ENCODE results near the gene SPTBN1.

The SPTBN1 gene

DNA sequence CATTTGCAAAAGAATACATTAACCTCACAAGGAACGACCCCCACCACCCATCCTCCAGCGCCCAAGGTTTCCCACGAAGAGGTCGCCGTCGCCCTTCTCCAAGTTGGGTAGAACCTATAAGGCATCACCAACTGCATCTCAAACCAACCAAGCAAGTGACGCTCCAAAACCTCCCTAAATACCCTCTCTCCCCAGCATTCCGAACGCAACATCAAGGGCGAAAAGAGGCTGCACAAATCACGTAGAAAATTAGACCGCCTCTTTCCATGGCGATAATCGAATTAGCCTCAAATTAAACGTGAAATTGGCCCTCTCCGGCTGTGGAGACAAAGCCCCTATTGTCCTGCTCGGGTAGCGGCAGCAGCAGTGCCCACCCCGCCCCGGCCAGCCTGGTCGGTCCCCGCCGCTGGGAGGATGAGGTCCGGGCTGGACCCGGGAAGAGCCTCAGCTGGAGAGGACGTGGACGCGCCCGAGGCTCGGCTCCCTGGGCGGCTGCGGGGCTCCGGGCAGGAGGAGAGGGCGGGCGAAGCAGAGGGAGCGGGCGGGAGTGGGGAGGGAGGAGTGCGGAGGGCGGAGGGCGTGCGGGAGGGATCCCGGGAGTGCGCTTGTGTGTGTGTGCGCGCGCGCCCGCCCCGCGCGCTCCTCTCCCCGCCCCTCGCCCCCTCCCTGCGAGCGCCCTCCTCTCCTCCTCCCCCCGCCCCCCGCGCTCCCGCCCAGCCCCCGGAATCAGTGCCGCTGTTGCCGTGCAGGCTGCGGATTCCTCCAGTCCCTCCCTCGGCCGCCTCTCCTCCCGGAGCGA is at the start of gene SPTBN1:
Gene SPTBN1, plus strand, starts transcription at position 765 of the 799 bp plus-strand sequence. CDS start 70,092 bp downstream, outside the sequence.
- DNase-seq (ENCODE audit: low read depth) = peak; percentile 95
- H3K36me3 ChIP-seq (ENCODE audit: control insufficient read depth, insufficient read depth, low read length, severe bottlenecking) = no peaks in the 10 kb centered on the region
- H3K27me3 ChIP-seq (replicated peaks; ENCODE audit: control insufficient read depth, insufficient read depth, low read length) = no peaks in the 10 kb centered on the region
- H3K4me1 ChIP-seq (ENCODE audit: control insufficient read depth, insufficient read depth, low read length) = peaks cover 38% of the 10 kb centered on the region
- peak within 1 kb of the TSS; percentile 94 for H3K9ac ChIP-seq (ENCODE audit: low read length)
- H3K9me3 ChIP-seq (ENCODE audit: control insufficient read depth, low read length) = no peaks in the 10 kb centered on the region
- H3K4me3 ChIP-seq (ENCODE audit: low read length) = peak within 1 kb of the TSS; percentile 96

DNA sequence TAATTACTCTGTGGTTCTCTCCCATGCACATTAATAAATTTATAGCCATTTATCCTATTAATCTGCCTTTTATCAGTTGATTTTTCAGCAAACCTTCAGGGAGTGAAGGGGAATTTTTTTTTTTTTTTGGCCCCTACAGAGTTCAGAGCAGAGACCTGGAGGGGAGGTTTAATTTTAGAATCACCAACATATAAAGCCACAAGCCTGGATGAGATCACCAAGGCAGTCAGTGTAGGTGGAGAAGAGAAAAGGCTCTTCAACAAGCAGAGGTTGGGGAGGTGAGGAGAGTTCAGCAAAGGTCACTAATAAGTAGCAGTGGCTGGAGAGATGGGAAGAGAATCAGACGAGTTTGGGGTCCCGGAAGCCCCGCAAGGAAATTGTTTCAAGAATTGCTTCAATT is 48.4 kb upstream of the SPTBN1 start:
- no peaks in the 10 kb centered on the region for H3K36me3 ChIP-seq (ENCODE audit: control insufficient read depth, insufficient read depth, low read length, severe bottlenecking)
- DNase-seq (ENCODE audit: low read depth) = no peak

DNA sequence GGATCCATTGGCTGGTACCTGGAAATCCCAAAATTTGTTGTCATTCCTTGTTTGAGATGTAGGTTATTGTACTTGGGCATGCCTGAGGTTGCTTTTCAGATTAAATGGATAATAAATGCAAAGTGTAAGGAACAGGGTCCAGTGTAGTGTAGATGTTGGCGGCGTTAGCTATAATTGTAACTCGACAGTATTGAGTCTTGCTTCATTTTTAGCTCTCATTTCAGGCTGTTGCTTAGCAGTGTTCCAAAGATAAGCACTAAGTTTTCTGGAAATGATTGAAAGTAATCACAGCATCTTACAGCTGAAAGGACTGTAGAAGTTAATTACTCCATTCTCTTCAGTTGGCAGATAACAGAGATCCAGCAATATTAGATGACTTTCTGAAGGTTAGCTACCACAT is 47.8 kb upstream of the SPTBN1 start:
- DNase-seq (ENCODE audit: low read depth) = no peak
- Histone ChIP-seq H3K4me1 (ENCODE audit: control insufficient read depth, insufficient read depth, low read length) (no peaks in the 10 kb centered on the region), H3K27me3 (replicated peaks; ENCODE audit: control insufficient read depth, insufficient read depth, low read length) (no peaks in the 10 kb centered on the region), H3K9ac (ENCODE audit: low read length) (no peak overlapping the region), H3K9me3 (ENCODE audit: control insufficient read depth, low read length) (no peaks in the 10 kb centered on the region), H3K36me3 (ENCODE audit: control insufficient read depth, insufficient read depth, low read length, severe bottlenecking) (no peaks in the 10 kb centered on the region), H3K4me3 (ENCODE audit: low read length) (no peak overlapping the region)

More for the DNA sequence above, 48.4 kb upstream of the SPTBN1 start:
- H3K9ac ChIP-seq (ENCODE audit: low read length) = no peak overlapping the region
- no peaks in the 10 kb centered on the region for H3K27me3 ChIP-seq (replicated peaks; ENCODE audit: control insufficient read depth, insufficient read depth, low read length)
- peaks cover 2% of the 10 kb centered on the region for H3K4me1 ChIP-seq (ENCODE audit: control insufficient read depth, insufficient read depth, low read length)
- no peak overlapping the region for H3K4me3 ChIP-seq (ENCODE audit: low read length)
- no peaks in the 10 kb centered on the region for H3K9me3 ChIP-seq (ENCODE audit: control insufficient read depth, low read length)

DNA sequence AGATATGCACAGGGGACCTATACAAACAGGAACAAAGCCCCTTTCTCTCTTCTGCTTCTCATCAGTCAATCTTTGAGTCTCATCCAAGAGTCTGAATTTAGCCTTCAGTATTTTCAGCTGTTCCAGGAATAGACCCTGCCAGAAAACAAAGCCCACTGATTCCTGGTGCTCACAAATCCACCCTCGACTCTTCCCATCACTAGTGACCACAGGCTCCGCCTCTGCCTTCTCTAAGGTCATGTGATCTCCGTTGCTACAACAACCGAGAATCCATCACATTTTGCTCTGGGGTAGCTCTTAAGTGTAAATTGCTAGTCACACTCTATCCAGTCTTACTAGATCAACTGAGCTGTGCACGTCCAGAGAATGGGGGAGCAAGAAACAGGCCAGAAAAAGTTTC is 46.4 kb upstream of the SPTBN1 start:
- Histone ChIP-seq H3K9ac (ENCODE audit: low read length) (no peak overlapping the region), H3K4me3 (ENCODE audit: low read length) (no peak overlapping the region), H3K4me1 (ENCODE audit: control insufficient read depth, insufficient read depth, low read length) (no peaks in the 10 kb centered on the region), H3K36me3 (ENCODE audit: control insufficient read depth, insufficient read depth, low read length, severe bottlenecking) (no peaks in the 10 kb centered on the region), H3K27me3 (replicated peaks; ENCODE audit: control insufficient read depth, insufficient read depth, low read length) (no peaks in the 10 kb centered on the region), H3K9me3 (ENCODE audit: control insufficient read depth, low read length) (no peaks in the 10 kb centered on the region)
- no peak for DNase-seq (ENCODE audit: low read depth)

DNA sequence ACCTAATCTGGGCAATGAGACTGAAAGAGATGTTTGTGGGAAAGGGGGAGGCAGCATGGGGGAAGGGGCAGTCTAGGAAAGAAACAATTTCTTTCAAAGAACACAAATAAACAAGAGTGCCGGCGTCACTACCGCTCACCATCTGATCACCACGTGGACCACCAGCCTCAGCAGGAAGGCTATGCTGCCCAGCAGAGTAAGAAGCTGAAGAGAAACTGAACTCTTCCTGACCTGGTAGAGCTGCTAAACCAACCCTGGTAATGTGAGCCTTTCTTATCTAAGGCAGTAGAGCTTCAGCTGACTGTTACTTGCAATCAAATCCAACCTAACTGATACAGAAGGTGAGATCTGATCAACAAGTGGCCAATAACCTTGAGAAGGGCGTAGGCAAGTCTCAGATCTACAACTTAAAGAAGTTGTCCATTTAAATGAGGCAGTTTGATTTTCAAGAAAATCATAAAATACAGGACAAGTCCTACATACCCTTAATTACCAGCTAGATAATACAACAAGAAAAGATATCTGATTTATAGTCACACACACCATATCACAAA is 44.2 kb upstream of the SPTBN1 start:
- Histone ChIP-seq H3K27me3 (replicated peaks; ENCODE audit: control insufficient read depth, insufficient read depth, low read length) (no peaks in the 10 kb centered on the region), H3K4me1 (ENCODE audit: control insufficient read depth, insufficient read depth, low read length) (no peaks in the 10 kb centered on the region), H3K36me3 (ENCODE audit: control insufficient read depth, insufficient read depth, low read length, severe bottlenecking) (no peaks in the 10 kb centered on the region), H3K9me3 (ENCODE audit: control insufficient read depth, low read length) (no peaks in the 10 kb centered on the region), H3K9ac (ENCODE audit: low read length) (no peak overlapping the region), H3K4me3 (ENCODE audit: low read length) (no peak overlapping the region)
- no peak for DNase-seq (ENCODE audit: low read depth)

DNA sequence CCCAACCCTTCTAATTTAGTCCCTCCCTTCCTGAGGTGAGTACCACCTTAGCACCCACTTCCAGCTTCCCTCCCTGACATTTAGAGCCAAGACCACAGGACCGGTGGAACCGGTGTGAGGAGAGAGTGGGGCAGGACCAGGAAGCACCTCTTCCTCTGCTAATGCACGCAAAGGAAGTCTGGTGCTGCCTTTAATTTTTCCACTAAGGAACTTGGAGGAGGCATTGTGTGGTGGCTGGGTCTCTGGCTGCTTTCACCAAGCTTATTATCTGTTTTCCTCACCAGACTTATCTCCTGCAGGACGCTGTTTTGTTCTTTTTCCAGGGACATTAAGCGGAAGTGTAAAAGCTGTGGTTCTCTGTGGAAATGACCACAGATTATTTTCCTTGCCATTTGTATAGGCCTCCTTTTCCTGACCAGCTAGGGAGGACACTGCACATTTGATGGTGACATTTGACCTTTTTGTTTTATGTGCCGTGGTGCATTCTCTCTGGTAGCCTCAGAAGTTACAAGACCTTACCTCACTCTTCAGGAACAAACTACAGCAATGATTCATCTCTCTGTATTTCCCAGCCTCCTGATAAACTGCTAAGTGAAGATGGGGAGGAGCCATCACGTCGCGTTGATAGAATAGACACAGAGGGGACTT is 39.8 kb upstream of the SPTBN1 start:
- Histone ChIP-seq H3K9ac (ENCODE audit: low read length) (no peak overlapping the region), H3K27me3 (replicated peaks; ENCODE audit: control insufficient read depth, insufficient read depth, low read length) (no peaks in the 10 kb centered on the region), H3K4me1 (ENCODE audit: control insufficient read depth, insufficient read depth, low read length) (peaks cover 16% of the 10 kb centered on the region), H3K36me3 (ENCODE audit: control insufficient read depth, insufficient read depth, low read length, severe bottlenecking) (no peaks in the 10 kb centered on the region), H3K9me3 (ENCODE audit: control insufficient read depth, low read length) (no peaks in the 10 kb centered on the region), H3K4me3 (ENCODE audit: low read length) (no peak overlapping the region)
- no peak for DNase-seq (ENCODE audit: low read depth)

DNA sequence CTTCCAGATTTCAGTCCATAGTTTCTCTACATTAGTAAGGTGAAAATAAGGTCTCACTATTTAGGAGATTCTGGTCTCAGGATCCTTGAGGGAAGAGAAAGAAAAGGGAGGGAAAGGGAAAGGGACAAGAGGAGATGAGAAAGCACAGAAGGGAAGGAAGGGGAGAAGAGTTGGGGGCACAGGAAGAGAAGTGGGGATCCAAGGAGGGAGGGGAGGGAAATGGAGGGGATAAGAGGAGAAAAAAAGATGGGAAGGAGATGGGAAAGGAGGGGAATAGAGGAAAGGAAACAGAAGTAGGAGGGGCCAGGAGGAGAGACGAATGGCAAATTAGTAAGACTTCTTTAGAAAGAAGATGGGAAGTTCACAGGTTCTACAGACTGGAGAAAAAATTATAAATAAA is 39.2 kb upstream of the SPTBN1 start:
- Histone ChIP-seq H3K27me3 (replicated peaks; ENCODE audit: control insufficient read depth, insufficient read depth, low read length) (no peaks in the 10 kb centered on the region), H3K36me3 (ENCODE audit: control insufficient read depth, insufficient read depth, low read length, severe bottlenecking) (no peaks in the 10 kb centered on the region), H3K4me3 (ENCODE audit: low read length) (no peak overlapping the region), H3K4me1 (ENCODE audit: control insufficient read depth, insufficient read depth, low read length) (peaks cover 16% of the 10 kb centered on the region), H3K9ac (ENCODE audit: low read length) (no peak overlapping the region), H3K9me3 (ENCODE audit: control insufficient read depth, low read length) (no peaks in the 10 kb centered on the region)
- DNase-seq (ENCODE audit: low read depth) = no peak

DNA sequence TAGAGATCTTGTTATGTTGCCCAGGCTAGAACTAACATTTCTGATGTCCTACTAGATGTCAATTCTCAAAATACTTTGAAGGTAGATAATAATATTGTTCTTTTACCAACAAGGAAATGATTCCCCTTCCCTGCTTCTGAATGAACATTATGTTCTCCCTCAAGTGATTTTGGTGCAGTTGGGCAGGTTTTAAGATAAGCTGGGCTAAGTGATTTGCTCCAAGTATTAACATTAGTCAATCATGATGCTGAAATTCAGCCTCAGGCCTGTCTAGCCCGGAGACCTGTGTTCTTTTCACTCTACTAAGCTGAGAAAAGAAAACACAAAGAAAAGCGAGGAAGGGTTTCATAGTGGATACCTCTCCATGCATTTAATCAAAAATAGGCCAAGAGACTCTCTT is 38.5 kb upstream of the SPTBN1 start:
- DNase-seq (ENCODE audit: low read depth) = no peak
- no peaks in the 10 kb centered on the region for H3K36me3 ChIP-seq (ENCODE audit: control insufficient read depth, insufficient read depth, low read length, severe bottlenecking)
- H3K27me3 ChIP-seq (replicated peaks; ENCODE audit: control insufficient read depth, insufficient read depth, low read length) = no peaks in the 10 kb centered on the region
- H3K4me1 ChIP-seq (ENCODE audit: control insufficient read depth, insufficient read depth, low read length) = peaks cover 16% of the 10 kb centered on the region
- no peaks in the 10 kb centered on the region for H3K9me3 ChIP-seq (ENCODE audit: control insufficient read depth, low read length)
- no peak overlapping the region for H3K4me3 ChIP-seq (ENCODE audit: low read length)
- H3K9ac ChIP-seq (ENCODE audit: low read length) = no peak overlapping the region

DNA sequence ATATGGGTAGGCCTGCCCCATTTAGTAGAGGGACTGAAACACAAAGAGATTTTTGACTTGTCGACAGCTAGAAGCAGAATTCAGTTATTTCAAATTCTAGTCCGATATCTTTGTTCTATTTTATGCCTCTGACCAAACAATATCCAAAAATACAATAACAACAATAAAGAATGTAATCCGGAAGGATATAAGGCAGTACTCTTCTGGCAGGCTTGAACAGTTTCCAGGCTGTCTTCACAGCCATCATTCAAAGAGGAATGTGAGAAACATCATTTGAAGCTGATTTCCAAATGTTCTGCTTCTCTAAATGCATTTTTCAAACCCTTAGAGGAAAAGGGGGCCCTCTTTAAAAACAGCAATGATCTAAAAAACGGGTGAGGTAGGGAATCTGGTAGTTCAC is 36.7 kb upstream of the SPTBN1 start:
- H3K4me1 ChIP-seq (ENCODE audit: control insufficient read depth, insufficient read depth, low read length) = peaks cover 16% of the 10 kb centered on the region
- peak overlapping the region; percentile 58 for H3K4me3 ChIP-seq (ENCODE audit: low read length)
- H3K9ac ChIP-seq (ENCODE audit: low read length) = peak overlapping the region; percentile 75
- H3K9me3 ChIP-seq (ENCODE audit: control insufficient read depth, low read length) = no peaks in the 10 kb centered on the region
- no peak for DNase-seq (ENCODE audit: low read depth)
- H3K27me3 ChIP-seq (replicated peaks; ENCODE audit: control insufficient read depth, insufficient read depth, low read length) = no peaks in the 10 kb centered on the region
- no peaks in the 10 kb centered on the region for H3K36me3 ChIP-seq (ENCODE audit: control insufficient read depth, insufficient read depth, low read length, severe bottlenecking)

DNA sequence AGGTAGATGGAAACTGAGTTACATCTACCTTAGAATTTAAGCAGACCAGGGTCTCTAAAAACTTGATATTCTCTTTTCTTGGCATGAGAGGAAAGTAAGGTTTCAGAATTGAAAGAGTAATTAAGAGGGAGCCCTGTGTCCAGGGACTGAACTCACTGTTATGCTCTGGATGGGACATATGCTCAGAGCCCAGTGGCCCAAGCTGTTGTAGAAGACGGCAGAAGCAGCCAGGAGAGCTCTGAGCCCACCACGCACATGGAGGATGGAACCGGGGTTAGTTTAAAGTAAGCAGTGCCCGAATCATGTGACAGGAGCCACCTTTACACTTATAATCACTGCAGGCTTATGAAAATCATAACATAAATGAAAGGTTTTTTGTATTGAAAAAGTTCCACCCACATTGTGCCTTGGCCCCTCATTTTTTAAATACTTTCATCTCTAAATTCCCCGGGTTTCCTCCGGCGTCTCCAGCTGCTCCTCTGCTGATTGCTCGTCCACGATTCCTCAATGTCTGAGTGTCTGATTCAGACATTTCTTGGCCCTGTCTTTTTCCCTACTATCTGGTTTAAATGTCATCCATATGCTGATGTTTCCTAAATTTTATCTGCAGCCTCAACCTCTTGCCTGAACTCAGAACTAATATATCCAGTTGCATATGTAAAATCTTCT is 36.1 kb upstream of the SPTBN1 start:
- H3K27me3 ChIP-seq (replicated peaks; ENCODE audit: control insufficient read depth, insufficient read depth, low read length) = no peaks in the 10 kb centered on the region
- H3K4me3 ChIP-seq (ENCODE audit: low read length) = peak overlapping the region; percentile 58
- peak; percentile 11 for DNase-seq (ENCODE audit: low read depth)
- H3K9me3 ChIP-seq (ENCODE audit: control insufficient read depth, low read length) = no peaks in the 10 kb centered on the region
- peak overlapping the region; percentile 75 for H3K9ac ChIP-seq (ENCODE audit: low read length)
- peaks cover 16% of the 10 kb centered on the region for H3K4me1 ChIP-seq (ENCODE audit: control insufficient read depth, insufficient read depth, low read length)
- H3K36me3 ChIP-seq (ENCODE audit: control insufficient read depth, insufficient read depth, low read length, severe bottlenecking) = no peaks in the 10 kb centered on the region

DNA sequence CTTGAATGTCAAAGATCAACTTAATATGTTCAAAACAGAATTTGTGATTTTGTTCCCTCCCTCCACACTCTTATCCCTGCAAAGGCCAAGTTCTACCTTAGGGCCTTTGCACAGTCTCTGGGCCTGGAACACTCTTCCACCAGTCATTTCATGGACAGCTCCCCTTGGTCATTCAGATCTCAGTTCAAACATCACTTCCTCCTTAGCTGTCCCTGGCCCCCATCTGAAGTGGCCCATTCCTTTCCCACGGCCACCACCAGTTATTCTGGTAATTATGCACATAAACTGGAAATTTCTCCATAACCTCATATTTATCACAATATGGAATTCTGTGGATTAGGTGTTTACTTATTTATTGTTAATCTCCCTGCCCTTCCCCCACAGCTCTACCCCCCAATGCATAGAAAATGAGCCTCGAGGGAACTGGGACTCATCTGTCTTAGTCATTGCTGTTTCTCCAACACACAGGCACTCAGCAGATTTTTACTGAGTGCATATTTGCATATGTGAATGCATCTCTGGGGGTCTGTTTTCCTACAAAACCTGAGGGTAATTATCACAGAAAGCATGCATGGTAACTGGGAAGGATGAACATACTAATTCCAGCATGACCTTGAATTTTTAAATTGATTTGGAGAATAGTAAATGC is 35.5 kb upstream of the SPTBN1 start:
- no peaks in the 10 kb centered on the region for H3K9me3 ChIP-seq (ENCODE audit: control insufficient read depth, low read length)
- DNase-seq (ENCODE audit: low read depth) = no peak

More for the DNA sequence above, 35.5 kb upstream of the SPTBN1 start:
- no peaks in the 10 kb centered on the region for H3K36me3 ChIP-seq (ENCODE audit: control insufficient read depth, insufficient read depth, low read length, severe bottlenecking)
- H3K4me1 ChIP-seq (ENCODE audit: control insufficient read depth, insufficient read depth, low read length) = peaks cover 16% of the 10 kb centered on the region
- H3K9ac ChIP-seq (ENCODE audit: low read length) = peak overlapping the region; percentile 75
- no peaks in the 10 kb centered on the region for H3K27me3 ChIP-seq (replicated peaks; ENCODE audit: control insufficient read depth, insufficient read depth, low read length)
- H3K4me3 ChIP-seq (ENCODE audit: low read length) = peak overlapping the region; percentile 58
